Activated gamma-delta T cell (primary cell): ENCODE data around the gene COL4A2.
"Not testable (repeated sequence)": the region's sequence is repeated elsewhere in the genome, so short reads cannot be mapped to it uniquely, and the experiment has no call there.

Experiments
- DNase-seq: peaks from one replicate; lab custom pipeline; 2025; lab: John Stamatoyannopoulos, UW

COL4A2 gene

GRCh38 chr13:110307767-110308655 is 927 bp downstream of the COL4A2 start:
- no peak for DNase-seq

- DNase-seq, result no peak
Observed at GRCh38 chr13:110308656-110309359, 1.7 kb downstream of the COL4A2 start.

- no peak for DNase-seq
Observed at GRCh38 chr13:110309661-110310524, 2.8 kb downstream of the COL4A2 start.

GRCh38 chr13:110310541-110311442 is 3.7 kb downstream of the COL4A2 start:
- no peak for DNase-seq

GRCh38 chr13:110311443-110312338 is 4.6 kb downstream of the COL4A2 start:
- no peak for DNase-seq

GRCh38 chr13:110312339-110313031 is 5.4 kb downstream of the COL4A2 start:
- DNase-seq, result no peak

GRCh38 chr13:110313261-110313660 is 6.2 kb downstream of the COL4A2 start:
- DNase-seq, result not testable (repeated sequence)

GRCh38 chr13:110313733-110314132 is 6.6 kb downstream of the COL4A2 start:
- not testable (repeated sequence) for DNase-seq

GRCh38 chr13:110314516-110315245 is 7.6 kb downstream of the COL4A2 start:
- no peak for DNase-seq

- DNase-seq, result no peak
Observed at GRCh38 chr13:110316196-110316595, 9.1 kb downstream of the COL4A2 start.

GRCh38 chr13:110317093-110317492 is 10.0 kb downstream of the COL4A2 start:
- no peak for DNase-seq

- DNase-seq, result no peak
Observed at GRCh38 chr13:110317496-110318195, 10.6 kb downstream of the COL4A2 start.

GRCh38 chr13:110318920-110319319 is 11.8 kb downstream of the COL4A2 start:
- DNase-seq, result no peak

GRCh38 chr13:110319397-110319773 is 12.3 kb downstream of the COL4A2 start:
- no peak for DNase-seq

- no peak for DNase-seq
Observed at GRCh38 chr13:110319774-110320509, 12.9 kb downstream of the COL4A2 start.

- DNase-seq, result no peak
Observed at GRCh38 chr13:110320645-110321044, 13.6 kb downstream of the COL4A2 start.

GRCh38 chr13:110321573-110321972 is 14.5 kb downstream of the COL4A2 start:
- DNase-seq, result not testable (repeated sequence)
